Testis (tissue), 3 donors: ENCODE results near the gene VGLL4. TPM values are rescaled to one million over a fixed set of nuclear protein-coding genes. Genes with fewer than 3 reads are reported as not detected.

Source experiments
- DNase-seq: peaks from one replicate; pipeline ENCODE4 v3.0.0-alpha.2; 2019
- H3K27ac ChIP-seq, 2 donors: fragments of 200-600 bp; sonication (generic); one replicate each; pipeline ENCODE4 v1.5.1; 2019
- H3K27me3 ChIP-seq: fragments of 200-600 bp; sonication (generic); one replicate; pipeline ENCODE4 v1.5.1; 2019
- H3K36me3 ChIP-seq: fragments of 200-600 bp; sonication (generic); one replicate; pipeline ENCODE4 v1.5.1; 2017; ENCODE audit warnings: low read depth; ENCODE audit errors: missing control alignments
- H3K4me1 ChIP-seq: fragments of 200-600 bp; sonication (generic); one replicate; pipeline ENCODE4 v1.5.1; 2019
- H3K4me3 ChIP-seq, 2 donors: fragments of 200-600 bp; sonication (generic); one replicate each; pipeline ENCODE4 v1.5.1; 2017 to 2019
- H3K9me3 ChIP-seq: fragments of 200-600 bp; sonication (generic); one replicate; pipeline ENCODE4 v1.5.1; 2017
- POLR2A ChIP-seq: fragments of 450-650 bp; IDR thresholded peaks from one replicate; pipeline ENCODE4 v1.6.1; 2017; ENCODE audit warnings: antibody characterized with exemption, mild to moderate bottlenecking, moderate library complexity
- WGBS, 2 donors: methylation state at CpG; one replicate each; pipeline ENCODE4 v1.1.5; 2018; 5-methylcytosine and 5-hydroxymethylcytosine counted together
- intact Hi-C: fragments of 100-400 bp; cut with DNase I; formaldehyde crosslinking; loops from one replicate; pipeline ENCODE4 v1.15.1; 2023; ENCODE audit warnings: low total_unique reads
- polyA plus RNA-seq: library from polyadenylated mRNA; stranded (reverse); fragments of 350-450 nt; fragmentation: Illumina TruSeq; extraction: RNeasy Lipid Tissue Mini Kit (QIAGEN cat#74804); gene quantifications from one replicate; pipeline ENCODE4 v1.2.3, GENCODE V29; 2014; ENCODE audit warnings: low read depth, low replicate concordance; ENCODE audit not compliant: insufficient read depth
- total RNA-seq, 2 donors: library from RNA; depleted of rRNA; stranded (reverse); fragments of >200 nt; gene quantifications; one replicate each; pipeline ENCODE4 v1.2.3, GENCODE V29; 2016
- TF ChIP-seq, protein P1 (sequence below), 3 experiments: fragments of 450-650 bp in 2 of 3; fragments of 200-600 bp in 1 of 3; sonication (generic) in 1 of 3; IDR thresholded peaks; one replicate each; pipeline ENCODE4 v1.5.1; 2016 to 2019; ENCODE audit warnings: antibody characterized with exemption in 3 of 3, mild to moderate bottlenecking in 2 of 3, moderate library complexity in 1 of 3

The VGLL4 gene
- total and polyA plus RNA-seq, 3 donors from 2014 or later: 72.9 to 209 (median 169) TPM

DNA sequence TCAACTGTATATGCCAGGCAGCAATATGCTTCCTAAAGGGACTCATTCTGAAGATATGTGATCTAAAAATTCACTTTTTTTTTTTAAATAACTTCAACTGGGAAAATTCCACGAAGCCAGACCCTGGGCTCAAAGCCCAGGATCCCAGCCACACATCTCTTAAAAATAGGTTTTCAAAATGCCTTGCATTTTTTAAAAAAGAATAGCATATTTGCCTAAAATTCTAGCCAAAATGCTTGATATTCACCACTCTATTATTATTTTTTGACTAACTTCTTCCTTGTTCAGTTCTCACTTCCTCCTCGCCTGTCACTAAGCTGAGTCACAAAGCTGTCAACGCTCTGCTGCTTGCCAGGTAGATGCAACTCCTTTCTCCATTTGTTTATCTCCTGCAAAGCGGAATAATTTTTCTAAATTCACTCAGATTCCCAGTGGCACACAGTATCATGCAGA lies 28.0 kb upstream of the VGLL4 start:
- DNase-seq: no peak
- WGBS, 2 donors: 43 to 51% methylated on average over 4 of the region's 4 CpGs
- no peaks in the 10 kb centered on the region for H3K9me3 ChIP-seq
- H3K4me3 ChIP-seq: no peak overlapping the region
- H3K27me3 ChIP-seq: no peaks in the 10 kb centered on the region
- intact Hi-C loops: no loop called here
- H3K36me3 ChIP-seq: no peaks in the 10 kb centered on the region
- peaks cover 5% of the 10 kb centered on the region for H3K4me1 ChIP-seq
- no peak for TF ChIP-seq POLR2A
- TF ChIP-seq, protein P1, sequence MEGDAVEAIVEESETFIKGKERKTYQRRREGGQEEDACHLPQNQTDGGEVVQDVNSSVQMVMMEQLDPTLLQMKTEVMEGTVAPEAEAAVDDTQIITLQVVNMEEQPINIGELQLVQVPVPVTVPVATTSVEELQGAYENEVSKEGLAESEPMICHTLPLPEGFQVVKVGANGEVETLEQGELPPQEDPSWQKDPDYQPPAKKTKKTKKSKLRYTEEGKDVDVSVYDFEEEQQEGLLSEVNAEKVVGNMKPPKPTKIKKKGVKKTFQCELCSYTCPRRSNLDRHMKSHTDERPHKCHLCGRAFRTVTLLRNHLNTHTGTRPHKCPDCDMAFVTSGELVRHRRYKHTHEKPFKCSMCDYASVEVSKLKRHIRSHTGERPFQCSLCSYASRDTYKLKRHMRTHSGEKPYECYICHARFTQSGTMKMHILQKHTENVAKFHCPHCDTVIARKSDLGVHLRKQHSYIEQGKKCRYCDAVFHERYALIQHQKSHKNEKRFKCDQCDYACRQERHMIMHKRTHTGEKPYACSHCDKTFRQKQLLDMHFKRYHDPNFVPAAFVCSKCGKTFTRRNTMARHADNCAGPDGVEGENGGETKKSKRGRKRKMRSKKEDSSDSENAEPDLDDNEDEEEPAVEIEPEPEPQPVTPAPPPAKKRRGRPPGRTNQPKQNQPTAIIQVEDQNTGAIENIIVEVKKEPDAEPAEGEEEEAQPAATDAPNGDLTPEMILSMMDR (IDR thresholded peaks at IDR 0.05): no peak
- H3K27ac ChIP-seq: no peak overlapping the region

DNA sequence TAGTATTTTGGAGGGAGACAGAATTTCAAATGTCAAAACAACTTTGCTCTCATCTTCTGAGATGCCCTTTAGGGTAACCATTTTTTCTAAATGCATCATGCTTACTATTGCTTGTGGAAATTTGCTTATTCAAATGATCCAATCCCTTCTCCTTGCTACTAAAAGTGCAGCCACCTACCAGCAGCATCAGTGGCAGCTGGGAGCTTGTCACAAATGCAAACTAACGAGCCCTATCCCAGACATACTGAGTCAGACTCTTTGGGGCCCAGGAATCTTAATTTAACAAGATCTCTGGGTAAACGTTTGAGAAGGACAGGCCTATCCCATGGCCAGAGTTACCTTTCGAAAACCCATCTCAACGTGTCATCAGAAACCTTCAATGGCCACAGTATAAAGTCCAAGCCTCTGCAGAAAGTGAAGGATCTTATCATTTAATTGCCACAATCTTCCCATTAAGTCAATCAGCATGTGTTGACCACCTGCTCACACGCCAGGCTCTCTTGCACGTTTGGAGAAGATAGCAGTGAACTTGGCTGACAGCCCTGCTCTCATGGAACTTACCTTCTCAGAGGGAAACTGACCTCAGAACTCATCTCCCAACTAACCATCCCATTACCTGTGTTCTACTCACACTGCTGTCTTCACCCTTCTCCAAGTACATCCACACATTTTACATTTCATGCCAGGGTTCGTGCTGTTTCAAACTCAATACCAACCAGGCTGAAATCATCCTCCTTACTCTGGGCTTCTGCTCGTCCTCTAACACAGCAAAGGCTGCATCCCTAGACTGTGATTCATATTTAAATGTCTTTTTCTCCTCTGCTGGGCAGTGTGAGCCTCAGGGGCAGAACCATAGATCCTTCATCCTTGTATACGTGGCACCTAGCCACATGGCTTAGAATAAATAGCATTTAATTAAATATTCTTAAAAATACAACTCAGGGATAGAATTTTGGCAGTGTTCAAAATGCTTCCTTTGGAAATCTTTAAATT lies 24.8 kb upstream of the VGLL4 start:
- intact Hi-C loops: no loop called here

DNA sequence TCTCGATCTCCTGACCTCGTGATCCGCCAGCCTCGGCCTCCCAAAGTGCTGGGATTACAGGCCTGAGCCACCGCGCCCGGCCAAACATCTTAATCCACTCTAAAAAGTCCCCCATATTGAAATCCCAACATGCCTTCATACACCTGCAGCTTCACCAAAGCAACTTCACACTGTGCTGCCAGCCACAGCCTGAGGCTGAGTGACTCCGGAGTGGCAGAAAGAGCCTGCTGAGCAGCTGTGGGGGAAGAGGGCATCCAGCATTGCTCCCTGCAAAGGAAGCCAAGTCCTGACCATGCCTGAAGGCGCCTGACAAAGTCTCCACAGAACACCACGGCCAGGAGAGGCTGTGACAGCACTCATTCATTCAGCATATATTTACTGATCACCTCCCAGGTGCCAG lies 21.6 kb upstream of the VGLL4 start:
- H3K9me3 ChIP-seq: no peaks in the 10 kb centered on the region
- H3K4me3 ChIP-seq: no peak overlapping the region
- 64 to 79% methylated on average over 6 to 10 of the region's 10 CpGs for WGBS, 2 donors
- no peak overlapping the region for H3K27ac ChIP-seq
- H3K27me3 ChIP-seq: no peaks in the 10 kb centered on the region
- intact Hi-C loops: no loop called here
- TF ChIP-seq, protein P1 (IDR thresholded peaks at IDR 0.05): no peak
- no peak for TF ChIP-seq POLR2A
- peaks cover 3% of the 10 kb centered on the region for H3K4me1 ChIP-seq
- DNase-seq: no peak
- H3K36me3 ChIP-seq: no peaks in the 10 kb centered on the region

More for the DNA sequence above, 24.8 kb upstream of the VGLL4 start:
- DNase-seq: no peak
- Histone ChIP-seq H3K27me3 (no peaks in the 10 kb centered on the region), H3K4me3 (no peak overlapping the region), H3K9me3 (no peaks in the 10 kb centered on the region), H3K27ac (no peak overlapping the region), H3K4me1 (peaks cover 5% of the 10 kb centered on the region), H3K36me3 (no peaks in the 10 kb centered on the region)
- TF ChIP-seq, protein P1 (IDR thresholded peaks at IDR 0.05): no peak
- TF ChIP-seq POLR2A: no peak
- 68 to 75% methylated on average over 9 of the region's 9 CpGs for WGBS, 2 donors

DNA sequence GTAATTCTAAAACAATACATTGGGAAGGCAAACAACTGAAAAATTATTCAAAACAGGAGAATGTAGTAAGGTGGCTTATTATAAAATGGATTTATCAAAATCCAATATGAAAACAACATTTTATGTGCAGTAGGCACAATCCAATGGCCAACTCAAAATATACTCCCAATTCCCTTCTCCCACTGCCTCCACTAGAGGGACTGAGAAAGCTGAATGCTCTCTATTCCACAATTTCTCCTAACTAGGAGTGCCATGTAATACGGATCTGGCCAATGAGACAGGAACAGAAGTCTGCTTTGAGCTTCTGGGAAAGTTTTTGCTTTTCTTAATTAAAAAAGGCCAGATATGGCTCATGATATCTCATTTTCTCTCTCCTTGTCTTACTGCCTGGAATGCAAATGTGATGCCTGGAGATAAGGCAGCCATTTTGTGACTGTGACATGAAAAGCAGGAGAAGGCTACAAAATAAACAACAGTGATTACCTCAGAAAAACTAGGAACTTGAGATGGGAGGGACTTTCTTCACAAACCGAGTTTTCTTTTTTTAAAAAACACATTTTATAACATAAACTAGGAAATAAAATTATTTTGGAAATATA lies 18.8 kb upstream of the VGLL4 start:
- intact Hi-C loops: no loop called here
- H3K9me3 ChIP-seq: no peaks in the 10 kb centered on the region
- DNase-seq: no peak
- H3K4me3 ChIP-seq: no peak overlapping the region
- no peaks in the 10 kb centered on the region for H3K27me3 ChIP-seq
- H3K4me1 ChIP-seq: peaks cover 3% of the 10 kb centered on the region
- no peaks in the 10 kb centered on the region for H3K36me3 ChIP-seq
- 65 to 77% methylated on average over 2 of the region's 2 CpGs for WGBS, 2 donors
- no peak for TF ChIP-seq POLR2A
- TF ChIP-seq, protein P1 (IDR thresholded peaks at IDR 0.05): peak; percentile 10 to 31 (median 25)
- H3K27ac ChIP-seq: peak overlapping the region in 1 of 2 donors; percentile 58
